Hepatocyte (in vitro differentiated cells): ENCODE results near the gene FAR1.

Source experiments
- EZH2 ChIP-seq: fragments of 200-600 bp; sonication (generic); IDR thresholded peaks from 2 replicates; pipeline ENCODE4 v1.6.1; 2016; ENCODE audit warnings: antibody characterized with exemption, mild to moderate bottlenecking, borderline replicate concordance
- TF ChIP-seq, protein P1 (sequence below): fragments of 200-600 bp; sonication (generic); IDR thresholded peaks from 2 replicates; pipeline ENCODE4 v1.5.1; 2016; ENCODE audit warnings: antibody characterized with exemption, mild to moderate bottlenecking; ENCODE audit not compliant: poor library complexity

DNA sequence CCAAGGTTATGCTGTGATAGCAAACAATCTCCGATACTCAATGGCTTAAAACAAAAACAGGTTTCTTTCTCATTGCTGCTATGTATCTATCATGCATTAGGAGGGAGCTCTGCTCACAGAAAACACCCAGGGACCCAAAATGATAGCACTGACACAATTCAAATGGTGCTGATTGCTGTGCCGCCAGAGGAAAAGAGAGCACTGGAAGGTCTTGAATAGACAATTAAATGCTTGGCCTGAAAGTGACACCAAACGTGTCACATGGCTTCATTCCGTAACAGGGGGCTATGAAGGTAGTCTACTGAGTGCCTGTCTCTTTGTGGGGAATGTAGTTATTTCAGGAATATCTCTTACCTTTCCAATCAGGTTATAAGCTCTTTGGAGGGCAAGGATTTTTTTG is 94.2 kb downstream of the FAR1 start:
- TF ChIP-seq, protein P1, sequence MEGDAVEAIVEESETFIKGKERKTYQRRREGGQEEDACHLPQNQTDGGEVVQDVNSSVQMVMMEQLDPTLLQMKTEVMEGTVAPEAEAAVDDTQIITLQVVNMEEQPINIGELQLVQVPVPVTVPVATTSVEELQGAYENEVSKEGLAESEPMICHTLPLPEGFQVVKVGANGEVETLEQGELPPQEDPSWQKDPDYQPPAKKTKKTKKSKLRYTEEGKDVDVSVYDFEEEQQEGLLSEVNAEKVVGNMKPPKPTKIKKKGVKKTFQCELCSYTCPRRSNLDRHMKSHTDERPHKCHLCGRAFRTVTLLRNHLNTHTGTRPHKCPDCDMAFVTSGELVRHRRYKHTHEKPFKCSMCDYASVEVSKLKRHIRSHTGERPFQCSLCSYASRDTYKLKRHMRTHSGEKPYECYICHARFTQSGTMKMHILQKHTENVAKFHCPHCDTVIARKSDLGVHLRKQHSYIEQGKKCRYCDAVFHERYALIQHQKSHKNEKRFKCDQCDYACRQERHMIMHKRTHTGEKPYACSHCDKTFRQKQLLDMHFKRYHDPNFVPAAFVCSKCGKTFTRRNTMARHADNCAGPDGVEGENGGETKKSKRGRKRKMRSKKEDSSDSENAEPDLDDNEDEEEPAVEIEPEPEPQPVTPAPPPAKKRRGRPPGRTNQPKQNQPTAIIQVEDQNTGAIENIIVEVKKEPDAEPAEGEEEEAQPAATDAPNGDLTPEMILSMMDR = no peak
- TF ChIP-seq EZH2 = no peak
